Activated T-cell treated with anti-CD3 and anti-CD28 coated beads, Interleukin-2, amount 50 U/mL, for 24 hours (primary cell): Measurements from ENCODE around the gene TSPAN15.
"Not testable (repeated sequence)": the region's sequence is repeated elsewhere in the genome, so short reads cannot be mapped to it uniquely, and the experiment has no call there.

Experiments
- DNase-seq: peaks from one replicate; pipeline ENCODE4 v3.0.0-alpha.2; 2020
- H3K27ac Mint-ChIP-seq: 2 replicates; pipeline ENCODE4 v1.8.0; 2020; ENCODE audit warnings: mild to moderate bottlenecking, mixed read lengths
- H3K27me3 Mint-ChIP-seq: 2 replicates; pipeline ENCODE4 v1.8.0; 2020; ENCODE audit warnings: mixed read lengths
- H3K36me3 Mint-ChIP-seq: 2 replicates; pipeline ENCODE4 v1.8.0; 2020; ENCODE audit warnings: low read depth, mixed read lengths
- H3K4me1 Mint-ChIP-seq: 2 replicates; pipeline ENCODE4 v1.8.0; 2020; ENCODE audit warnings: low read depth, mixed read lengths
- H3K4me3 Mint-ChIP-seq: 2 replicates; pipeline ENCODE4 v1.8.0; 2020; ENCODE audit warnings: mild to moderate bottlenecking, moderate library complexity, mixed read lengths
- H3K9me3 Mint-ChIP-seq: 2 replicates; pipeline ENCODE4 v1.8.0; 2020; ENCODE audit warnings: mixed read lengths

Gene TSPAN15

GRCh38 chr10:69473304-69473990 lies 22.2 kb downstream of the TSPAN15 start:
- H3K27ac Mint-ChIP-seq = no peak overlapping the region
- no peak for DNase-seq
- H3K4me3 Mint-ChIP-seq = no peak overlapping the region
- no peaks in the 10 kb centered on the region for H3K36me3 Mint-ChIP-seq
- H3K27me3 Mint-ChIP-seq = peaks cover 3% of the 10 kb centered on the region
- no peaks in the 10 kb centered on the region for H3K4me1 Mint-ChIP-seq
- H3K9me3 Mint-ChIP-seq = no peaks in the 10 kb centered on the region

DNA sequence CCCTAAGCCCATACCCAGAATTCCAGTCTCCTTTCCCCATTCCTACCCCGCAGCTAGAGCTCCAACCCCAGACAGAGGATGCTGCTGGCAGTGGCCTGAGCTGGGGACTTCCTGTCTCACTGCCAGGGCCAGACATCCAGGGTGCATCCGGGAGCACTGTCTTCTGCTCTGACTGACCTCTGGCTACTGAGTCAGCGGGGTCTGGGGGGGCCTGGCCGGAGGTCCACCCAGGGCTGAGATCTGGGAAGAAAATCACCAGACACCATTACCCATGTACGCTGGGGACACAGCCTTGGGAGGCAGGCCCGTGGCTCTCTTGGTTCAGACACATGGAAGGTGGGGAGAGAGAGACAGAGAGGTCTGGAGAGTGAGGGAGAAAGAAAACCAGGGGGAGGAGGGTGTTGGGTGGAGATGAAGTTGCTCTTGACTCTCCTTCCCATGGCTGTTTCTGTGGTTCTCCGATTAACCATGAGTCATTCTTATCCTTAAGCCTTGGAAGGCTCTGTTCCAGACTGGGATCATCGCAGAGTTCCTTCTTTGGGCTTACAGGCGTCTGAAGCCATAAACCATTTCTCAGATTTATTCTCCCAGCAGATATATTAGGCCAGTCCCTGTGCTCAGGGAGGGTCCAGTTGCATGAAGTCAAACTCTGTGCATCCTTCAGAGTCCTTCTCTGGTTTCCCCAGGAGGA lies 23.6 kb downstream of the TSPAN15 start:
- Mint-ChIP-seq H3K4me1 (no peaks in the 10 kb centered on the region), H3K4me3 (no peak overlapping the region), H3K27me3 (peaks cover 3% of the 10 kb centered on the region), H3K27ac (no peak overlapping the region), H3K9me3 (no peaks in the 10 kb centered on the region), H3K36me3 (no peaks in the 10 kb centered on the region)
- no peak for DNase-seq

DNA sequence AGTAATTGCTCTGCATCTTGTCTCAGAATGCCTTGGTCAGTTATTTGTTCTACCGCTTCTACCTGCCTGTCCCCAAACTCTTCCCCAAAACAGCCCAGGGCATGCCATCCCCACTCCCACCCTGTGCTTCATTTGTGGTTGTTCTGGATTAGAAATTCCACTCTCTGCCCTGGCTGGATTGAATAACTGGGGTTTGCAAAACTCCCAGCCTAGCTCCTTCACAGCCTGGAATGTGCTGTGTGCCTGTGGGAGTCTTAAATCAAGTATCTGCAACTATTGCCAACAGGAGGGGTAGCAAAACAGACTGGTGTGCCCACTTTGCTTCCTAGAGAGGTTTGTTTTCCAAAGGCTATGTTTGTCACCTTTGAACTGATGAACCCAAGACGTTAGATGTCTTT lies 24.2 kb downstream of the TSPAN15 start:
- Mint-ChIP-seq H3K9me3 (no peaks in the 10 kb centered on the region), H3K27me3 (peaks cover 3% of the 10 kb centered on the region), H3K36me3 (no peaks in the 10 kb centered on the region), H3K4me3 (no peak overlapping the region), H3K4me1 (no peaks in the 10 kb centered on the region), H3K27ac (no peak overlapping the region)
- DNase-seq = no peak

DNA sequence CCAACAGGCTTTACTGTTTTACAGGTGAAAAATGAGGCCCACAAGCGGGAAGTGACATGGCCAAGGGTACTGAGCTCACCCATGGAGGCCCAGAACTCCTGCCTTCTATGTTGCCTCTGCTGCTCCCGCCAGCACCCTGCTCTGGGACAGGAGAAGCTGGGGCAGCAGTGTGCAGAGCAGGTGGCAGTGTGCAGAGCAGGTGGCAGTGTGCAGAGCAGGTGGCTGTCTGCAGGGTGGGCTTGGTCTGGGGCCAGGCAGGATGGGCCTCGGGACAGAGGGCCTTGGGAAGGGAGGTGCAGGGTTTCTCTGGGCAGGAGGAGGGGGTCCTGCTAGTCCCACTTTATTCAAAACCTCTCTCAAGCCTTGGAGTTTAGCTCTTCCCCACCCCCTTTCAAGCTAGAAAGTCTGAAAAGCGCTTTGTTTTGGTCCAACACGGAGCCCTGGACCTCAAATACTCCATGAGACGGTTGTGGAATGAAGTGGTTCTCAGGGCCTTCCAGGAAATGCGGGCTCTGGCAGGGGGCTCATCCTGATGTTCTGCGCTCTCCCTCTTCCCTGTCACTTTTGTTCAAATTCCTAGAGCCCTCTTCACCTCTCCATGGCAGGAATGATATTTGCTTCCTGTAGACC lies 26.8 kb downstream of the TSPAN15 start:
- Mint-ChIP-seq H3K4me3 (no peak overlapping the region), H3K36me3 (no peaks in the 10 kb centered on the region), H3K27me3 (peaks cover 2% of the 10 kb centered on the region), H3K27ac (no peak overlapping the region), H3K9me3 (no peaks in the 10 kb centered on the region), H3K4me1 (no peaks in the 10 kb centered on the region)
- no peak for DNase-seq

DNA sequence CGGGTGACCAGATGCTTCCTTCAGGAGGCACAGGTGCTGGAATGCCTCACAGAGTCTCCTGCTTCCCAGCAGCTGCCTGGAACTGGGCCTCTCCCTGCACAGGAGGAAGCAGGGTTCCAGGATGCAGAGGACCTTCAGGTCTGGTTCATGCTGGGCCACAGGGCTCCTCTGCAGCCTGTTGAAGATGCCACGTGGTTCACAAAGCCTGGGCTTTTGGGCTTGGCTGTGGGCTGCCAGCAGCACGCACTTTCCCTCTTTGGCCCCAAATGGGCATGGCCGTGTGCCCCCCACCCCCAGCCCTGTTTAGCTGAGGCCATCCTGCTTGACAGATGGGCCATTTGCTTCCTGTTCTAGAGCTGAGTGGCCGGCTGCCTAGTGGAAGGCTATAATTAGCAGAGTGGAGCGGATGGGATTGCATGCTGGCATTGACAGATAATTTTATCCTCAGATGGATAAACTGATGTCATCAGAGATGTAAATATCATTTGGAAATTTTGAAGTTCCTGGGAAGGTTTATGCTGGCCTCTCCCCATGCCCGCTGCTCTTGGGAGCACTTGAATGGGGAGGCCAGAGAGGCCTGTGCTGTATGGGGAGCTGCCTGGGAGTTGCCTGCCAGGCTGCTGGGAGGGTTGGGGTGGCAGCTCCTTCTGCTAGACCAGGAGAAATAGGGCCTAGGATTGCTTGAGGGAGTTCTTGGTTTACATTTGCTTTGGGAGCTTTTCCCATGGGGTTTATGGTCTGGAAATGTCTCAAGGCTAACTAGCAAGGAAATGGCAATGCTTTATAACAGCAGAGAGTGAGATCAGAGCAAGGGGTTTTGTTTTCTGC lies 28.2 kb downstream of the TSPAN15 start:
- Mint-ChIP-seq H3K36me3 (no peaks in the 10 kb centered on the region), H3K9me3 (no peaks in the 10 kb centered on the region), H3K4me3 (no peak overlapping the region), H3K27me3 (no peaks in the 10 kb centered on the region), H3K4me1 (no peaks in the 10 kb centered on the region), H3K27ac (no peak overlapping the region)
- DNase-seq = no peak

DNA sequence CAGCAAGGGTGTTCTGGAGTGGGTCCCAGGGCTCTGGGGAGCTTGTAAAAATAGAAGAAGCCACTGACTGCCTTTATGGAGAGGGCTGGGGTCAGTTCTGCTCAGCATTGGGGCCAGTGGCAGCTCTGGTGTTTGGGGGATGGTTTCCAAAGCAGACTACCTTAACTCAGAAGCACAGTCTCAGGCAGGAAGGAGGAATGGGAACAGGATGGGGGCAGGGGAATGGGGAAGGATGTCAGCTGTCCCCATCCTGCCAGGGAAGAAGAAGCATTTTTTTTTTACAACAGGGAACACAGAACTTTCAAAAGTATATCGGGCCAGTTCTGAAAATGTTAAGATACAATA lies 28.8 kb downstream of the TSPAN15 start:
- no peaks in the 10 kb centered on the region for H3K4me1 Mint-ChIP-seq
- no peaks in the 10 kb centered on the region for H3K9me3 Mint-ChIP-seq
- no peak for DNase-seq
- no peak overlapping the region for H3K27ac Mint-ChIP-seq
- H3K27me3 Mint-ChIP-seq = no peaks in the 10 kb centered on the region
- H3K36me3 Mint-ChIP-seq = no peaks in the 10 kb centered on the region
- H3K4me3 Mint-ChIP-seq = no peak overlapping the region

GRCh38 chr10:69481305-69481704 lies 30.0 kb downstream of the TSPAN15 start:
- Mint-ChIP-seq H3K27ac (no peak overlapping the region), H3K4me3 (no peak overlapping the region), H3K27me3 (no peaks in the 10 kb centered on the region), H3K36me3 (no peaks in the 10 kb centered on the region), H3K9me3 (no peaks in the 10 kb centered on the region), H3K4me1 (no peaks in the 10 kb centered on the region)
- DNase-seq = no peak

GRCh38 chr10:69481811-69482524 lies 30.7 kb downstream of the TSPAN15 start:
- Mint-ChIP-seq H3K4me1 (no peaks in the 10 kb centered on the region), H3K36me3 (no peaks in the 10 kb centered on the region), H3K27ac (no peak overlapping the region), H3K9me3 (no peaks in the 10 kb centered on the region), H3K27me3 (no peaks in the 10 kb centered on the region), H3K4me3 (no peak overlapping the region)
- DNase-seq = no peak

GRCh38 chr10:69483963-69484362 lies 32.7 kb downstream of the TSPAN15 start:
- no peak for DNase-seq
- Mint-ChIP-seq H3K4me1 (no peaks in the 10 kb centered on the region), H3K4me3 (no peak overlapping the region), H3K36me3 (peaks cover 4% of the 10 kb centered on the region), H3K27me3 (no peaks in the 10 kb centered on the region), H3K27ac (no peak overlapping the region), H3K9me3 (peaks cover 13% of the 10 kb centered on the region)

- no peak overlapping the region for H3K27ac Mint-ChIP-seq
- H3K27me3 Mint-ChIP-seq = no peaks in the 10 kb centered on the region
- peaks cover 4% of the 10 kb centered on the region for H3K36me3 Mint-ChIP-seq
- no peak for DNase-seq
- no peaks in the 10 kb centered on the region for H3K4me1 Mint-ChIP-seq
- H3K4me3 Mint-ChIP-seq = no peak overlapping the region
- H3K9me3 Mint-ChIP-seq = peaks cover 16% of the 10 kb centered on the region
Observed at GRCh38 chr10:69484736-69485135, 33.5 kb downstream of the TSPAN15 start.

- DNase-seq = no peak
- peaks cover 16% of the 10 kb centered on the region for H3K9me3 Mint-ChIP-seq
- H3K27me3 Mint-ChIP-seq = no peaks in the 10 kb centered on the region
- H3K4me1 Mint-ChIP-seq = no peaks in the 10 kb centered on the region
- no peak overlapping the region for H3K4me3 Mint-ChIP-seq
- H3K36me3 Mint-ChIP-seq = peaks cover 4% of the 10 kb centered on the region
- H3K27ac Mint-ChIP-seq = no peak overlapping the region
Observed at GRCh38 chr10:69486922-69487730, 35.9 kb downstream of the TSPAN15 start.

DNA sequence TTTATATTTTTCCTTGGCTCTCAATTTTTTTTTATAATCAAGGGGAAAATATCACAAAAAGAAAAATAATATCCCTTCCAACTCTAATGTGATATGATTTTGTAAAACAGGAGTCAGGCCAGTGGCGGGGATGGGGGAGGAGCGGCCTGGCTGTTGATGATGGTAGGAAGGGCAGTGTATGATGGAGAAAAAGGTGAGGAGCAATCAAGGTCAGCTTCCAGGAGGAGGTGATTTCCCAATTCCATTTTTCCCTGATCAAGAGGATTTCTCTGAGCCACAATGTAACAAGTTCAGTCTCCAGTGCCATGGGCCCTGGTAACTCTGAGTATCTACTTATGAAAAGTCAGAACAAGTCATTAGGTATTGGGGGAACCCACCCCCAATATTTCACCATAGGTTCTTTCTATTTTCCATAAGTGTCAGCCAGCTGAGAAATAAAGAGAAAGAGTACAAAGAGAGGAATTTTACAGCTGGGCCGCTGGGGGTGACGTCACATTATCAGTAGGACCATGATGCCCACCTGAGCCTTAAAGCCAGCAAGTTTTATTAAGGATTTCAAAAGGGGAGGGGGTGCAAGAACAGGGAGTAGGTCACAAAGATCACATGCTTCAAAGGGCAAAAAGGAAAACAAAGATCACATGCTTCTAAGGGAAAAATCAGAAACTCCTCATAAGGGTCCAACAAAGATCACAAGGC lies 37.0 kb downstream of the TSPAN15 start:
- not testable (repeated sequence) for H3K27me3 Mint-ChIP-seq, H3K36me3 Mint-ChIP-seq, H3K27ac Mint-ChIP-seq

DNA sequence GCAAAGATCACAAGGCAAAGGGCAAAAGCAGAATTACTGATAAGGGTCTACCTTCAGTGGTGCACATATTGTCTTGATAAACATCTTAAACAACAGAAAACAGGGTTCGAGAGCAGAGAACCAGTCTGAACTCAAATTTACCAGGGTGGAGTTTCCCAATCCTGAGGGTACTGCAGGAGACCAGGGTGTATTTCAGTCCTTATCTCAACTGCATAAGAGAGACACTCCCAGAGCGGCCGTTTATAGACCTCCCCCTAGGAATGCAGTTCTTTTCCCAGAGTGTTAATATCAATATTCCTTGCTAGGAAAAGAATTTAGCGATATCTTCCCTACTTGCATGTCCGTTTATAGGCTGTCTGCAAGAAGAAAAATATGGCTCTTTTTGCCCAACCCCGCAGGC lies 37.6 kb downstream of the TSPAN15 start:
- DNase-seq, H3K4me1 Mint-ChIP-seq, H3K27ac Mint-ChIP-seq, H3K27me3 Mint-ChIP-seq, H3K4me3 Mint-ChIP-seq, H3K36me3 Mint-ChIP-seq: not testable (repeated sequence)
- peaks cover 16% of the 10 kb centered on the region for H3K9me3 Mint-ChIP-seq

More for the DNA sequence above, 37.0 kb downstream of the TSPAN15 start:
- H3K4me1 Mint-ChIP-seq, DNase-seq, H3K4me3 Mint-ChIP-seq: not testable (repeated sequence)
- peaks cover 16% of the 10 kb centered on the region for H3K9me3 Mint-ChIP-seq
